COLO829 (cell line): ENCODE results near the gene SEMA6B.
A peak's percentile ranks its signal among the peaks of the same experiment; 100 is the strongest.

Source experiments
- DNase-seq: peaks from one replicate; pipeline ENCODE4 v3.0.0; 2012; ENCODE audit warnings: low spot score

SEMA6B gene

GRCh38 chr19:4587527-4587926 lies 28.0 kb upstream of the SEMA6B start:
- no peak for DNase-seq

- no peak for DNase-seq
Observed at GRCh38 chr19:4586691-4587090, 27.2 kb upstream of the SEMA6B start.

GRCh38 chr19:4586245-4586644 lies 26.8 kb upstream of the SEMA6B start:
- DNase-seq: no peak

- no peak for DNase-seq
Observed at GRCh38 chr19:4585556-4585955, 26.1 kb upstream of the SEMA6B start.

GRCh38 chr19:4584670-4585460 lies 25.4 kb upstream of the SEMA6B start:
- no peak for DNase-seq

- DNase-seq: no peak
Observed at GRCh38 chr19:4583961-4584669, 24.6 kb upstream of the SEMA6B start.

- no peak for DNase-seq
Observed at GRCh38 chr19:4582980-4583842, 23.7 kb upstream of the SEMA6B start.

GRCh38 chr19:4581666-4582553 lies 22.4 kb upstream of the SEMA6B start:
- no peak for DNase-seq

- no peak for DNase-seq
Observed at GRCh38 chr19:4580961-4581665, 21.6 kb upstream of the SEMA6B start.

- DNase-seq: no peak
Observed at GRCh38 chr19:4580021-4580901, 20.8 kb upstream of the SEMA6B start.

- DNase-seq: no peak
Observed at GRCh38 chr19:4579389-4579788, 19.9 kb upstream of the SEMA6B start.

- DNase-seq: no peak
Observed at GRCh38 chr19:4578552-4579248, 19.2 kb upstream of the SEMA6B start.

- peak; percentile 60 for DNase-seq
Observed at GRCh38 chr19:4577020-4577782, 17.7 kb upstream of the SEMA6B start.

- no peak for DNase-seq
Observed at GRCh38 chr19:4576016-4576933, 16.8 kb upstream of the SEMA6B start.

GRCh38 chr19:4575267-4576015 lies 16.0 kb upstream of the SEMA6B start:
- peak; percentile 98 for DNase-seq

GRCh38 chr19:4573682-4574081 lies 14.2 kb upstream of the SEMA6B start:
- no peak for DNase-seq
